SU-DHL-6 (cell line): ENCODE measurements around the gene SCN11A.

Source experiments
- EZH2phosphoT487 ChIP-seq: fragments of 200-600 bp; sonication (generic), shearing (Covaris generic); conservative IDR thresholded peaks from 2 replicates; pipeline ENCODE4 v1.6.1; 2018; ENCODE audit warnings: mild to moderate bottlenecking, antibody characterized with exemption, low read length, moderate library complexity, mixed read lengths
- TF ChIP-seq, protein P1 (sequence below): fragments of 200-600 bp; sonication (generic); IDR thresholded peaks from one replicate; pipeline ENCODE4 v1.5.1; 2017; ENCODE audit warnings: antibody characterized with exemption, mild to moderate bottlenecking, low read length, moderate library complexity; ENCODE audit not compliant: insufficient read depth, poor library complexity, severe bottlenecking

- TF ChIP-seq, protein P1, sequence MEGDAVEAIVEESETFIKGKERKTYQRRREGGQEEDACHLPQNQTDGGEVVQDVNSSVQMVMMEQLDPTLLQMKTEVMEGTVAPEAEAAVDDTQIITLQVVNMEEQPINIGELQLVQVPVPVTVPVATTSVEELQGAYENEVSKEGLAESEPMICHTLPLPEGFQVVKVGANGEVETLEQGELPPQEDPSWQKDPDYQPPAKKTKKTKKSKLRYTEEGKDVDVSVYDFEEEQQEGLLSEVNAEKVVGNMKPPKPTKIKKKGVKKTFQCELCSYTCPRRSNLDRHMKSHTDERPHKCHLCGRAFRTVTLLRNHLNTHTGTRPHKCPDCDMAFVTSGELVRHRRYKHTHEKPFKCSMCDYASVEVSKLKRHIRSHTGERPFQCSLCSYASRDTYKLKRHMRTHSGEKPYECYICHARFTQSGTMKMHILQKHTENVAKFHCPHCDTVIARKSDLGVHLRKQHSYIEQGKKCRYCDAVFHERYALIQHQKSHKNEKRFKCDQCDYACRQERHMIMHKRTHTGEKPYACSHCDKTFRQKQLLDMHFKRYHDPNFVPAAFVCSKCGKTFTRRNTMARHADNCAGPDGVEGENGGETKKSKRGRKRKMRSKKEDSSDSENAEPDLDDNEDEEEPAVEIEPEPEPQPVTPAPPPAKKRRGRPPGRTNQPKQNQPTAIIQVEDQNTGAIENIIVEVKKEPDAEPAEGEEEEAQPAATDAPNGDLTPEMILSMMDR = no peak
- TF ChIP-seq EZH2phosphoT487 = no peak
Measured at GRCh38 chr3:39015418-39015817, 36.3 kb downstream of the SCN11A start.
